Liver (tissue), 9 donors: ENCODE measurements around the gene METRN. TPM values are rescaled to one million over a fixed set of nuclear protein-coding genes. Genes with fewer than 3 reads are reported as not detected.

ENCODE experiments used
- DNase-seq: peaks from one replicate; pipeline ENCODE4 v3.0.0-alpha.2; 2017; ENCODE audit warnings: low spot score
- H3K27ac ChIP-seq, 2 donors: one replicate each; pipeline ENCODE4 v1.7.0; 2013; ENCODE audit warnings: inconsistent platforms in 2 of 2, low read length in 2 of 2, control low read depth in 1 of 2, low read depth in 1 of 2, mild to moderate bottlenecking in 1 of 2
- H3K27me3 ChIP-seq, 4 donors: one replicate each; pipeline versions ENCODE4 v1.6.1 to v1.7.0; 2013; ENCODE audit warnings: low read length in 3 of 4, inconsistent platforms in 1 of 4, mild to moderate bottlenecking in 1 of 4, moderate library complexity in 1 of 4; ENCODE audit not compliant: control insufficient read depth in 4 of 4, insufficient read depth in 4 of 4
- H3K36me3 ChIP-seq, 4 donors: one replicate each; pipeline versions ENCODE4 v1.6.1 to v1.7.0; 2013; ENCODE audit warnings: low read length in 3 of 4, mild to moderate bottlenecking in 3 of 4, low read depth in 1 of 4, moderate library complexity in 1 of 4; ENCODE audit not compliant: control insufficient read depth in 4 of 4, insufficient read depth in 3 of 4
- H3K4me1 ChIP-seq, 4 donors: one replicate each; pipeline versions ENCODE4 v1.6.1 to v1.7.0; 2013; ENCODE audit warnings: low read length in 3 of 4, mild to moderate bottlenecking in 3 of 4, moderate library complexity in 1 of 4; ENCODE audit not compliant: control insufficient read depth in 4 of 4, insufficient read depth in 4 of 4
- H3K4me3 ChIP-seq, 3 donors: one replicate each; pipeline versions ENCODE4 v1.6.1 to v1.7.0; 2013; ENCODE audit warnings: low read length in 3 of 3, control low read depth in 1 of 3, low read depth in 1 of 3, mild to moderate bottlenecking in 1 of 3
- H3K9ac ChIP-seq, 2 donors: one replicate each; pipeline ENCODE4 v1.7.0; 2013; ENCODE audit warnings: low read length in 2 of 2, mild to moderate bottlenecking in 2 of 2, moderate library complexity in 2 of 2, control low read depth in 1 of 2, low read depth in 1 of 2
- H3K9me3 ChIP-seq, 4 donors: one replicate each; pipeline versions ENCODE4 v1.6.1 to v1.7.0; 2013; ENCODE audit warnings: low read length in 3 of 4; ENCODE audit not compliant: control insufficient read depth in 4 of 4
- ATF3 ChIP-seq: IDR thresholded peaks from 2 replicates; pipeline ENCODE4 v1.6.1; 2016; ENCODE audit warnings: antibody characterized with exemption
- EGR1 ChIP-seq, 2 donors: IDR thresholded peaks; 2 replicates each; pipeline ENCODE4 v1.6.1; 2016 to 2018; ENCODE audit warnings: antibody characterized with exemption in 2 of 2, low read depth in 2 of 2
- FOXA1 ChIP-seq: IDR thresholded peaks from 2 replicates; pipeline ENCODE4 v1.6.1; 2016; ENCODE audit warnings: antibody characterized with exemption
- FOXA2 ChIP-seq: IDR thresholded peaks from 2 replicates; pipeline ENCODE4 v1.6.1; 2016; ENCODE audit warnings: antibody characterized with exemption
- GABPA ChIP-seq, 2 donors: IDR thresholded peaks in 1 of 2; conservative IDR thresholded peaks in 1 of 2; 2 replicates each; pipeline ENCODE4 v1.6.1; 2016; ENCODE audit warnings: antibody characterized with exemption in 2 of 2, mild to moderate bottlenecking in 1 of 2, moderate library complexity in 1 of 2
- HNF4A ChIP-seq, 2 donors: conservative IDR thresholded peaks; 2 replicates each; pipeline ENCODE4 v1.6.1; 2016; ENCODE audit warnings: antibody characterized with exemption in 2 of 2, mild to moderate bottlenecking in 2 of 2
- HNF4G ChIP-seq: IDR thresholded peaks from 2 replicates; pipeline ENCODE4 v1.6.1; 2016; ENCODE audit warnings: antibody characterized with exemption
- JUND ChIP-seq, 2 donors: IDR thresholded peaks; 2 replicates each; pipeline ENCODE4 v1.6.1; 2016; ENCODE audit warnings: antibody characterized with exemption in 2 of 2
- MAX ChIP-seq: IDR thresholded peaks from 2 replicates; pipeline ENCODE4 v1.6.1; 2016; ENCODE audit warnings: antibody characterized with exemption
- NR2F2 ChIP-seq: IDR thresholded peaks from 2 replicates; pipeline ENCODE4 v1.6.1; 2016; ENCODE audit warnings: antibody characterized with exemption
- RAD21 ChIP-seq, 2 donors: IDR thresholded peaks; 2 replicates each; pipeline ENCODE4 v1.6.1; 2016; ENCODE audit warnings: antibody characterized with exemption in 2 of 2, mild to moderate bottlenecking in 2 of 2
- REST ChIP-seq: IDR thresholded peaks from 2 replicates; pipeline ENCODE4 v1.6.1; 2016; ENCODE audit warnings: antibody characterized with exemption, mild to moderate bottlenecking
- RXRA ChIP-seq, 2 donors: IDR thresholded peaks; 2 replicates each; pipeline ENCODE4 v1.6.1; 2017 to 2018; ENCODE audit warnings: antibody characterized with exemption in 2 of 2, mild to moderate bottlenecking in 1 of 2
- SP1 ChIP-seq: IDR thresholded peaks from 2 replicates; pipeline ENCODE4 v1.6.1; 2018; ENCODE audit warnings: antibody characterized with exemption, mild to moderate bottlenecking
- TAF1 ChIP-seq: conservative IDR thresholded peaks from 2 replicates; pipeline ENCODE4 v1.6.1; 2016; ENCODE audit warnings: antibody characterized with exemption, mild to moderate bottlenecking
- YY1 ChIP-seq: IDR thresholded peaks from 2 replicates; pipeline ENCODE4 v1.6.1; 2016; ENCODE audit warnings: antibody characterized with exemption, mild to moderate bottlenecking
- ZBTB33 ChIP-seq: IDR thresholded peaks from 2 replicates; pipeline ENCODE4 v1.6.1; 2016; ENCODE audit warnings: antibody characterized with exemption
- WGBS: extraction: QIAGEN DNeasy Blood & Tissue Kit; methylation state at CpG from one replicate; pipeline ENCODE4 v1.1.7; 2013; 5-methylcytosine and 5-hydroxymethylcytosine counted together
- polyA plus RNA-seq, 2 donors: library from polyadenylated mRNA; stranded (reverse) in 1 of 2; unstranded in 1 of 2; fragments of 200-250 nt in 1 of 2; fragments of >200 nt in 1 of 2; fragmentation: Nextera tagmentation in 1 of 2; extraction: Ambion mirVana in 1 of 2; gene quantifications; one replicate each; pipeline versions ENCODE4 v1.2.1 to v1.2.3, GENCODE V29; 2013 to 2015
- total RNA-seq, 2 donors: library from RNA; depleted of rRNA; stranded (reverse); fragments of >200 nt; gene quantifications; one replicate each; pipeline ENCODE4 v1.2.3, GENCODE V29; 2014
- TF ChIP-seq, protein P1 (sequence below): fragments of 150-350 bp; IDR thresholded peaks from 2 replicates; pipeline ENCODE4 v1.5.1; 2017; ENCODE audit warnings: improper control_type of control experiment, low read depth, low read length; ENCODE audit not compliant: missing input control
- donor health status: healthy.
- donor health status: healthy.
- donor health status: healthy.
- donor health status: healthy.
- donor health status: healthy.

METRN gene
- total and polyA plus RNA-seq, 4 donors, result 4.6 to 22.9 (median 7.1) TPM

GRCh38 chr16:732332-732731 is 17.4 kb downstream of the METRN start:
- no peak overlapping the region for H3K4me3 ChIP-seq
- H3K9me3 ChIP-seq, result no peaks in the 10 kb centered on the region
- no peak for DNase-seq
- H3K4me1 ChIP-seq, result peaks cover 5 to 11% (median 7%) of the 10 kb centered on the region in 4 donors
- H3K27ac ChIP-seq, result no peak overlapping the region
- TF ChIP-seq SP1, result no peak
- TF ChIP-seq ATF3, result no peak
- no peak for TF ChIP-seq HNF4G
- no peak for TF ChIP-seq HNF4A (conservative IDR thresholded peaks at IDR 0.05)
- TF ChIP-seq TAF1, result no peak
- TF ChIP-seq YY1, result no peak
- TF ChIP-seq REST, result no peak
- TF ChIP-seq NR2F2, result no peak
- TF ChIP-seq GABPA (IDR thresholded peaks at IDR 0.05 in 1 of 2, conservative IDR thresholded peaks at IDR 0.05 in 1 of 2), result no peak
- TF ChIP-seq FOXA1, result no peak
- no peak for TF ChIP-seq MAX
- TF ChIP-seq FOXA2, result no peak
- no peak for TF ChIP-seq RAD21 (IDR thresholded peaks at IDR 0.05)
- WGBS, result 96% methylated on average over 12 of the region's 12 CpGs
- peaks cover 0 to 1% (median 0%) of the 10 kb centered on the region in 4 donors for H3K27me3 ChIP-seq
- H3K36me3 ChIP-seq, result peaks cover 9 to 52% (median 12%) of the 10 kb centered on the region in 4 donors
- H3K9ac ChIP-seq, result no peak overlapping the region

DNA sequence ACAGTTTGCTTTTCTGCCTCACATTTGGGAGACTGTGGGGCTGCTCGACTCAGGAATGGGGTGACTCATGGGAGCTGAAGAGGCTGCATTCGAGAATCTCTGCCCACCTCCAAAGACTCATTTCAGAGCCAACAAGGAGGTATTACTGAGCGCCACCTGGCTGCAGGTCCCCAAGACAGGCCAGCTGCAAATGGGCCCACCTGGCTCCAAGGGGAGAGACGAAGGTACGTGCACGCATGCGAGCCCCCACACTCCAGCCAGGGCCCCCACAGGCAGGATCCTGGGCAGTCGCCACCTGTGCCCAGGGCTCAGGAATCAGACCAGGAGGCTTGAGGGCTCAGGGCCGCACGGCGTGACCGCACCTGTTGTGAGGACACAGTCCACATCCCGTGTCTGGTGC is 18.0 kb downstream of the METRN start:
- TF ChIP-seq FOXA2 (no peak), HNF4G (no peak), JUND (IDR thresholded peaks at IDR 0.05) (no peak), EGR1 (IDR thresholded peaks at IDR 0.05; ENCODE audit: low read depth in 2 of 2) (no peak), FOXA1 (no peak), RAD21 (IDR thresholded peaks at IDR 0.05) (no peak), NR2F2 (no peak), MAX (no peak), ATF3 (no peak), HNF4A (conservative IDR thresholded peaks at IDR 0.05) (no peak), GABPA (IDR thresholded peaks at IDR 0.05 in 1 of 2, conservative IDR thresholded peaks at IDR 0.05 in 1 of 2) (no peak), ZBTB33 (no peak), YY1 (no peak), SP1 (no peak), REST (no peak), TAF1 (no peak), RXRA (IDR thresholded peaks at IDR 0.05) (no peak)
- TF ChIP-seq, protein P1, sequence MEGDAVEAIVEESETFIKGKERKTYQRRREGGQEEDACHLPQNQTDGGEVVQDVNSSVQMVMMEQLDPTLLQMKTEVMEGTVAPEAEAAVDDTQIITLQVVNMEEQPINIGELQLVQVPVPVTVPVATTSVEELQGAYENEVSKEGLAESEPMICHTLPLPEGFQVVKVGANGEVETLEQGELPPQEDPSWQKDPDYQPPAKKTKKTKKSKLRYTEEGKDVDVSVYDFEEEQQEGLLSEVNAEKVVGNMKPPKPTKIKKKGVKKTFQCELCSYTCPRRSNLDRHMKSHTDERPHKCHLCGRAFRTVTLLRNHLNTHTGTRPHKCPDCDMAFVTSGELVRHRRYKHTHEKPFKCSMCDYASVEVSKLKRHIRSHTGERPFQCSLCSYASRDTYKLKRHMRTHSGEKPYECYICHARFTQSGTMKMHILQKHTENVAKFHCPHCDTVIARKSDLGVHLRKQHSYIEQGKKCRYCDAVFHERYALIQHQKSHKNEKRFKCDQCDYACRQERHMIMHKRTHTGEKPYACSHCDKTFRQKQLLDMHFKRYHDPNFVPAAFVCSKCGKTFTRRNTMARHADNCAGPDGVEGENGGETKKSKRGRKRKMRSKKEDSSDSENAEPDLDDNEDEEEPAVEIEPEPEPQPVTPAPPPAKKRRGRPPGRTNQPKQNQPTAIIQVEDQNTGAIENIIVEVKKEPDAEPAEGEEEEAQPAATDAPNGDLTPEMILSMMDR, result no peak

More for the DNA sequence above, 18.0 kb downstream of the METRN start:
- no peak for DNase-seq
- 94% methylated on average over 13 of the region's 13 CpGs for WGBS
- Histone ChIP-seq H3K27ac (no peak overlapping the region), H3K4me3 (no peak overlapping the region), H3K9ac (no peak overlapping the region), H3K36me3 (peaks cover 12 to 56% (median 14%) of the 10 kb centered on the region in 4 donors), H3K9me3 (no peaks in the 10 kb centered on the region), H3K27me3 (no peaks in the 10 kb centered on the region), H3K4me1 (peaks cover 0 to 6% (median 4%) of the 10 kb centered on the region in 4 donors)
